HG02973 (cell line): ENCODE data around the gene FTO.

Experiments
- ATAC-seq: cut with Tn5 transposase; IDR thresholded peaks from one replicate; pipeline ENCODE4 v1.9.1; 2021; ENCODE audit warnings: moderate library complexity; ENCODE audit not compliant: unreplicated experiment

The FTO gene

GRCh38 chr16:53924331-53925106, 220.6 kb downstream of the FTO start:
- no peak for ATAC-seq

DNA sequence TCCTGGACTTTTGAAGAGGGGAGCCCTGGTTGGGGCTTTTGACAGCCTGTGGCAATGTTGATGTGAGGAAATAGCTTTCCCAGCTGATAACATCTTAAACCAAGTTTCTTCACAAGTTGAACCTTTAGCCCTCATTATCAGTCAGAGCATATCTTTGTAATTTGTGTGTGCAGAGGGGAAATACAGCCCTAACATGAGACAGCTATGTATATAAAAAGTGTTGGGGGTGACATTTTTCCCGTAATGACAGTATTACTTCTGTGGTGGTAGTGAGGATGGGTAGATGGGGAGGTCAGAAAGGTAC, 221.1 kb downstream of the FTO start:
- ATAC-seq = no peak

DNA sequence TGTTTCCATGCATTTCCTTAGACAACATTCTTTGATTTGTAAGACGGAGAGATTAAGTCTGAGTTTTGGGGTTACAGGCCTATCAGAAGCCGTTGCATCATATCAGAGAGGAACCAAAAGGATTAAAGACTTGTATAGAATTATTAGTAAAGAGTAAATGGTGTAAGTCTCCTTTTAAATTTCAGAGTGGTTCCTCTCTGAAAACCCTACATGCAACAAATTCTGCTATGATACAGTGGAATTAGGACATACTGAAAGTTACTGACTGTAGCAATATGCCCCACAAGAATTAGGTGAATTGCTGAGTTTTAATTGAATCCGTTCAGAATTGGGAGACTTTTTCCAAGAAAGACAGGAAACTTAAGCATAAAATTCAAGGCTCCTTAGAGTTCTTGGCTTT, 221.6 kb downstream of the FTO start:
- ATAC-seq = no peak

DNA sequence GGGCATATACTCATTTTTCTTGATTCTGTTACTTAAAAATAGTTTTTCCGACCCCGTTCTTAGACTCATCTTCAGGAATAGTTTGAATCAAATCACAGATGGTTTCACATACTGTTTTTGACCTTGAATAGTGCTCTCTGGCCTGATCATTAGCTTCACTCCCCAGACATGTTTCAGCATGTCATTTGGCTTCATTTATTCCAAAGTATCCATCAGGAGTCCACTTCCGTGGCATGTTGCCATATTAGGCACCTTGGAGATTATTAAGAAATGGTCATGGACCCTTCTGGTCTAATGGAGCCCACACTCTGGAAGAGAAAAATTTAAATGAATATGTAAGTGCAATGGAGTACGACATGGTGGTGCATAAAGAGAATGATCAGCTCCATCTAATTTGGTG, 222.3 kb downstream of the FTO start:
- no peak for ATAC-seq

- no peak for ATAC-seq
These were observed 229.0 kb downstream of the FTO start for GRCh38 chr16:53932975-53933374.

DNA sequence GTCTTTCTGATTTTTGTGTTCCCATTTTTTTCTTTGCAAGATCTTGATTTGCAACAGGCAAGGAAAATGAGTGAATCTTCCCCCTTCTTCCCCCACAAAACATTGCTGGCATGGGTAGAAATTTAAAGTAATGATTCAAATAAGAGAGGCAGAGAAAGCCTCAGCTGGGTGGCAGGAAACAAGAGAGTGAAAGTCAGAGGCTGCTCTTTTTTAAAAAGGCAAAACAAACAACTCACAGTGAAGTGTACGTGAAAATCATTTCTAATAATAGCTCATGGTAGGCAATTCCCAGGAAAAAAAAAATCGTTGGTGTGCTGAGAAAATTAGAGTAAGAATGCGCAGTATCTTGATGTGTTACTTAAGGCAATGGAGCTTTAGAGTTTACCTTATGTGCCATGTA, 229.5 kb downstream of the FTO start:
- ATAC-seq = no peak

GRCh38 chr16:53936052-53936451, 232.1 kb downstream of the FTO start:
- no peak for ATAC-seq

DNA sequence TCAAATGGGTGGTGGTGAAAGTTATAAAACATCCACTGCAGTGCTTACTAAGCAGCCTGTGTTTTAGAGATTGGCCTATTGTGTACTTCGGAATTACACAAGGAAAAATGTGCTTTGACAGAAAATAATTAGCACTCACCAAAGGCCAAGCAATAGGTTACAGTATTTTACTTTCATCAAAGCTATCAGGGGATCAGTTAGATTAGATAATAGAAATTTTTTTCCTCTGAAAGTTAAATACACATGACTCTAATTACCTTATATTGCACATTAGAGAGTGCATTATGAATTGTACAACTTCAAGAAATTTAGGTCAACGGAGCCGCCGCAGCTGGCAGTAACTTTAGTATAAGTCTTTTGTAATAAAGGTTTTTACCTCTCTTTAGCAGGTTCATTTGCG, 232.6 kb downstream of the FTO start:
- ATAC-seq = no peak

DNA sequence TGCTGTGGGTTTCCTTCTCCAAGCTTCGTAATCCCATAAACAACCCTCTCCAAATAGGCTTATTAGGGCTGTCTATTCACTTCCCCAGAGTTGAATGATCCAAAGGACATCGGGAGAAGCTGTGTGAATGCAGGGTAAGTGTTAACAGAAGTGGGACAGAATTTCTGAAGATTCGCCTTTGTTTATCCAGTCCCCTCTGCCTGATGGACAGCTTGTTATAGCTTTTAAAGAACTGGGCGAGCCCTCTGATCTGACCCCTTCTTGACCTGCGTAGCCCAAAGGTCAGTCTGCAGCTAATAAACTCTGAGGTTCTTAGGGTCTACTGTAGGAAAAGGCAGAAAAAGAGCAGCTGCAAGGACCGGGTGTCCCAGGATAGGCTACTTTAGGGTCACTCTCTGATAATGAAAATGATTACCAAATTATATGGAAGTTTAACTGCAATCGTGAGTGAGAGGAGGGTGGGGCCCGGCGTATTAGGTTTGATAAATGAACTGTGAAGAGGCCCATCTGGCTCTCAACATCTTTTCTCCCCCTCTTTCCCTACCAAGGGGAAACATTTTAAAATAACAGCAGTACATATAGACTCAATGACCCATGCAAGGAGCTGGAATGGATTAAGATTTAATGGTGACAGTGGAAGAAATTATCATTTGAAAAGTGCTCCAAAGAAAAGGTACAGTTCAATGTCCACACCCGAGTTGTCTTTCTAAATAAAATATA, 233.4 kb downstream of the FTO start:
- no peak for ATAC-seq

GRCh38 chr16:53944025-53944424, 240.1 kb downstream of the FTO start:
- no peak for ATAC-seq

DNA sequence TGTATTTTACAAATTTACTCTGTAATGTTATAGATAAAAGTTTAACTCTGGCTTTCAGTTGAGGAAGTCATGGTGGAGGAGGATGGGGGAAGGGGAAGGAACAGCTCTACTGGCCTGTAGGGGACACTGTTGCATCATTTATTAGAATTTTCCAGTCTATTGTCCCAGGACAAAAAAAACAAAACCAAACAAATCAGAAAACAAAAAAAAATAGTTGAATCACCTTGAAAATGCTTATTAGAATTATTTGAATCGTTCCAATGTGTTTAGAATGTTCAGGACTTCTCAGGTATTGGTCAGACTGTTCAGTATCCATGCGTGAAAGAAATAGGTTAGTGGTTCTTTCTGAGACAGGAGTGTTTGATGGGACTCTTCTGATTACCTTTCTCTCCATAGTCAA, 242.0 kb downstream of the FTO start:
- no peak for ATAC-seq

DNA sequence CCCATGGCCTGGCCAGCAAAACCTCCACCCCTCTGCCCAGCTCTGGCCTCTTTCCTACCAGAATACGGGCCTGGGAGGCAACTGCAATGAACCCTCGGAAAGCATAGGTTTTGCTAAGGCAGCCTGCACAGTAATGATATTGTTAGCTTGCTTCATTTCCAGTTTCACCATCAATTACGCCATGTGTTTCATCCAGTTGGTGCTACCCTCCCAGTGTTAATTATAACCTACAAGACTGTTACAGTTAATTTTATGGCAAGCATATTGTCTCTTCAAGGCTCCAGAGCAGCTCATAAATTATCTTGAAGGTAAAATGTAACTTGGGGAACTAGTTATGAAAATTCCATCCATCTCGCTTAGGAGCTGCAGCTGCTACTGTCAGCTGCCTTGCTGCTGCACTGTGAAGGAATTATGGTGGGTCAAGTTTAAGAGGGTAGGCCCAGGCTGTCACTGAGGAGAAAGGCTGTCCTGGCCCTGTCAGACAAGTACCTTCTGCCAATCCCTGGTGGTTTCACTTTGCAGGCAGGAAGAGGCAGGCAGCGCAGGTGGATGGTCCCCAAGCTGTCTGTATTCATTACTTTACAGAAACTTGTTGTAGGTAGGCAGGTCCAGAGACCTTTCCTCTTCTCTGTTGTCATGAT, 242.9 kb downstream of the FTO start:
- no peak for ATAC-seq

- no peak for ATAC-seq
These were observed 243.7 kb downstream of the FTO start for GRCh38 chr16:53947642-53948041.

DNA sequence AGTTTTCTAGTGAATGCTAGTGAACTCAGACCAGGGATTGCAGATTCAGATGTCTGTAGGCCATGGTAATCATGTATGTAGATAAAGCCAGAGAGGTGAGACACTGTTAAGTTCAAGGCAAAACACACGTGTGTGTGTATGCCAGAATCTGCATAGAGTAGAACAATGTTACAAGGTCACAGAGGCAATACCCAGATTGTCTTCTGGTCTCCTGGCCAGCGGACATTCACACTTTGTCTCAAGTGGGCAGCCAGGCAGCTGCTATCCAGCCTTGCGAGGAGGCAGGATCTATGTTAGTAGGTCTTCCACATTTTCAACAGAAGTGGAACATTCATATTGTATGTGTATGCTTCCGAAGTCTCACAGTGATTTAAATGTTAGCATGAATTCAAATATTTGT, 244.4 kb downstream of the FTO start:
- no peak for ATAC-seq

DNA sequence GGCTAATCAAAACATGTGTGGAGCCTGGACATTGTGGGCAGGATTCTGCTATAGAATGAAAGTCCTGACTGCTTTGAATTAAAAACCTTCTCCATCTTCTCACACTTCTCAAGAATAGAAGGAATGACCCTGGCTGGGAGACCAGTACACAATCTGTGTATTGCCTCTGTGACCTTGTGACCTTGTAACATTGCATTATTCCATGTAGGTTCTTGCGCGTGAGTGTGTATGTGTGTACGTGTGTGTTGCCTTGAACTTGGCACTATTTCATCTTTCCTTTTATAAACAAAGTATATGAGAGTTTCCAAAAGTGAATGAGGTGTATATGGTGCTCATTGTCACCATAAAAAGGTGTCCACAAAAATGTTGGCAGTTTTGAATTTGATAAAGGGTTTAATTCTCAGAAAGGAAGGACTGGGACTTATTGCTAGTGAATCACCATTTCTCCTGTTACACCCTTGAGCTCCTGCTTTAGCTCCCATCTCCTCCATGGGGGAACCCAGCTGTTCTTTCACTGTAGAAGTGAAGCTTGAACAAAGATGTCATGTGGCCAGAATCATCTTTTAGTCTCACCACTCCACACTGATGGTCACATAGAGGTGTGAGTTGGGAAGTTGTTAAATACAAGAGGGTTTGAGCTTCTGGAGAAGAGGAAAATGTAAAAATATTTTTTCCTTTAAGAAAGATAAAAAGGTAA, 244.9 kb downstream of the FTO start:
- no peak for ATAC-seq

DNA sequence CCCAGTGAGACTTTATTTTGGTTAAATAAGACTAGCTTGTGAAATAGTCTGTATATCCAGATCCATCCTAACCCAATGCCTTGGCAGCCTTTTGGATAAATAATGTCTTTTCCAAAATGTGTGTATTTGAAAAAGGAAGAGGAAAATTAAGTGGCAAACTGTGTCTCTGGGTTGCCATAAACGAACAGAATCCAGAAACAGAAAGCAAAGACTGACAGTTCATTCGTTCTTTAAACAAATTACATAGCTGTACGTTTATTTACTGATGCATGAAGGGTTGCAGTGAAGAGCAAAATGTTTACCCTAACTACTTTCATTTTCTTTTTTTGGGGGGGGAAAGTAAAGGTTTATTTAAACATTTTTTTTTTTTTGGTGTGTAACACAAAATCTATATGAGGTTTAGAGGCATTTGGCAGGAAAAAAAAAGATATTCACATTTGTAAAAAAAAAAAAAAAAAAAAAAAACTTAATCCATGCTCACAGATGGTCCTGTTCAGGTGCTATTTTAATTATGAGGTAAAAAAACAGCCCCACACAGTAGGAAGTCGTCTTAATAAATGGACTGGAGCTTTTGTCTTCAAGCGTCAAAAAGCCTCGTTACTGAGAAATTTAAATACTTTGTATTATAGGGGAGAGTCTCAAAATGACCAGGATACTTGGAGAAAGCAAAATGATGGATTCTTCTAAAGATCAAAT, 245.9 kb downstream of the FTO start:
- ATAC-seq = peak; percentile 63

DNA sequence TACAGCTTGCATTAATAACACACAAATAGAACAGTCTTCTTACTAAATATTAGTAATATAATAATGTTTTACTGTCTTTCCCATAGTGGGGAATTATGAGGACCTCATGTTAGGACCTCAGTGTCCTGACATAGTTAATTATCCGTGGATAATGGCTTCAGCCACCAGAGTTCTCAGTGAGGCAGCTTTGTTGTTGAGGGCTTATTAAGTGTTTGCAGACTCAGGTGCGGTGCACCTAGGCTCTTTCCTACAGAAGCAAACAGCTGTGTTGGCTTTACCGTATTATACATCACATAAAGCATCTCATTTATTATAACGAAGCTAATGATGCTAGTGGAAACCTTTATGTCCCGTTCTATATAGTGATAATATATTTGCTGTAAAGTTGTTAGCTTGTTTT, 246.7 kb downstream of the FTO start:
- no peak for ATAC-seq

DNA sequence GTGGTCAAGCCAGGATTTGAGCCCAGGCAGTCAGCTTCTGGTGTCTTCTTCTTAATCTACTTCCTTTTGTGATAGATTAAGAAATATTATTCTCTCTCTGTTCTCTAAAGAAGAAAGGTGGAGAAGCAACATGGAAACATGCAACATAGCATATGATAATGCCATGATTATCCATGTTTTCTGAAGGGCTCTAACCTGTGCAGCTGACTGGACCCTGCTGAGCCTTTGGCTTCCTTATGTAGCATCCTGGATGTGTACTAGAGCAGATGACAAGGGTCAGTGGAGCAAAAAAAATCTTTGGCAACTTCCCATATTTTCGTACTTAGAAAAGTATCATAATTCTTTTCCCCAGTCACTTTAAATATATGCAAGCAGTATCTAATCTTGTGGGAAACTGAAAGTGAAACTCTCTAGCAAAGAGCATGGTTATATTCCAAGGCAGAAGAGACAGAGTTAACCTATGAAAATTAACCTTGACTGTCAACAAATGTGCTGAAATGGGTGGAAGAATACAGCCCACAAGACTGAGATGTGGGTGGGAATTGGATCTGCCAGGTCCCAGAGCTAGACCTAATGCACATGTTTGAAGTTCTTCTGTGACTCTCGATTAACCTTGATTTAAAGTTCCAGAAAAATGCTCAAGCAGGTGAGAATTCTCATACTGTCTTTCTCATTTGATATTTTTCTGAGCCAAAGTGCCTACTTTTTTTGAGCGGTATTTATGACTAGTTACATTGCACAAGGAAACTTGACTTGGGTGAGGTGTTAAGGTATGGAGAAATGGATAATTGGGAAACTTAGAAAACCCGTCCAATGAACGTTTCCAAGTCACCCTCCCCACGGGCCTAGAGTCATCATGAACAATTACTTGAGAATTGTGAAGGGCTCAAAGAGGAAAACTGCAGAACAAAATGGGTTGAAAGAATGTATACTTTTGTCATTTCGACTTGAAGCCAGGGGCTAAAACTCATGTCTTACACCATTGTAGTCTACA, 248.6 kb downstream of the FTO start:
- ATAC-seq = no peak

DNA sequence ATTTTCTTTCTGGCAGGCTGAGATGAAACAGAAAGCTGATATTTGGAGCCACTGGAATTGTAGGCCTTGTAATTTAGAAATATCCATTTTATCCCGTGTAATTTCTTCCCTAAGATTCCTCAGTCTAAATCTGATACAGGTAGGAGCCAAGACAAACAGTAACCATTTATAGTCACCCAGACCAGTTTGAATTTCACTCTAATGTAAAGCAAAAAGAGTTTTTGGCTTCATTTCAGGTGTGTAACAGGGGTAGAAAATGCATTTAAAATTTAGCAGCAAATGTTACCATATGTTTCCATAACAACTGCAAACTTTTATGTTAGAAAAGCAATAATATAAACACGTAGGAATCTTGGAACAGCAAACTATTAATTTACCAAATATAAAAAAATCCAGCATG, 249.4 kb downstream of the FTO start:
- ATAC-seq = no peak
